ENCODE results near the gene HOMER2. TPM values are rescaled to one million over a fixed set of nuclear protein-coding genes. Genes with fewer than 3 reads are reported as not detected.

HOMER2 gene
- total RNA-seq, 2 experiments from 2014 or later, result 5.6 TPM

DNA sequence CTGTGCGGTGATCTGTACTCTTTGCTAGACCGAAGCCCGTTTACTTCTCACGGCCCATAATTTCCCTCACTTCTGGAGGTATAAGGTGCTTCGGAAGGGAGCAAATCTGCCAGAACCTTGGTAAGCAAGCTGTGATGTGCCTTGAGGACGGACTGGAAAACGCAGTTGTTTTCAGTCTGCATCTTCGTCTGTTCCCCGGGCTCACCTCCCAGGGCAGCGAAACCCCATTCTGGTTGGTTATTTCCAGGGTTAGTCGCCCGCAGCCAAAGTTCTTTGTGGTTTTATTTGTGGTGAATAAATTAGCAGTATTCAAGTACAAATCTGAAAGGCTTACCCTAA is 33.9 kb upstream of the HOMER2 start:
- peaks cover 25% of the 10 kb centered on the region; the same call in 1 of the 2 replicates for H3K79me2 ChIP-seq (ENCODE audit: insufficient read depth, low read depth, low read length)
- H3K36me3 ChIP-seq (ENCODE audit: insufficient read depth, low read length), result peaks cover 36% of the 10 kb centered on the region
- H3K4me1 ChIP-seq (ENCODE audit: insufficient read depth, low read length, poor library complexity, severe bottlenecking), result peaks cover 13% of the 10 kb centered on the region
- ChIA-PET CTCF (ENCODE audit: unreplicated experiment) (interaction anchor here (0.6 kb wide), 1 partner anchor 837 kb away, joined by 3 read pairs; no protein-coding TSS in a partner anchor), POLR2A (interaction anchor here (0.8 to 3.1 kb wide), 10 partner anchors 9 to 449 kb away, joined by 3 to 12 read pairs (median 4); no protein-coding TSS in a partner anchor)
- TSS peak; percentile 91 for BruUV-seq (replicated peaks)
- DNase-seq (ENCODE audit: low spot score), result peak; percentile 37
- peak overlapping the region; percentile 62 for H3K4me2 ChIP-seq (ENCODE audit: low read length)
- no peak for TF ChIP-seq EZH2phosphoT487 (IDR thresholded peaks at IDR 0.05; ENCODE audit: borderline replicate concordance, low read depth, low read length)
- no peak for TF ChIP-seq CTCF (conservative IDR thresholded peaks at IDR 0.05; ENCODE audit: low read length)
- peak overlapping the region; percentile 89 for H2AFZ ChIP-seq (ENCODE audit: low read length)
- no peaks in the 10 kb centered on the region for H3K9me3 ChIP-seq (ENCODE audit: low read length)
- intact Hi-C loops (cut with micrococcal nuclease; ENCODE audit: unreplicated experiment), result loop anchor here (2.0 to 5.0 kb wide), 2 partner anchors 139 to 178 kb away; partner anchors contain the start of gene WHAMM
- H3K9me2 ChIP-seq (ENCODE audit: insufficient read depth, low read length), result no peaks in the 10 kb centered on the region
- 0 out of 2 replicates have a peak, but pooled peaks cover 3% of the 10 kb centered on the region for H4K20me1 ChIP-seq (ENCODE audit: insufficient read depth, low read length)
- peak overlapping the region; percentile 95 for H3K4me3 ChIP-seq (ENCODE audit: low read depth, low read length, poor library complexity, severe bottlenecking)
- peak overlapping the region; percentile 46 for H3K27ac ChIP-seq (ENCODE audit: low read depth, low read length, poor library complexity, severe bottlenecking)

GRCh38 chr15:82985688-82986441 is 33.3 kb upstream of the HOMER2 start, which contains the start of gene RAMAC:
Gene RAMAC (plus strand): TSS chr15:82986210. CDS start chr15:82989019, 2,809 bp downstream.
- Histone ChIP-seq H3K36me3 (ENCODE audit: insufficient read depth, low read length) (peaks cover 30% of the 10 kb centered on the region), H2AFZ (ENCODE audit: low read length) (peak within 1 kb of the TSS; percentile 89), H3K79me2 (ENCODE audit: insufficient read depth, low read depth, low read length) (peaks cover 25% of the 10 kb centered on the region; the same call in 1 of the 2 replicates), H4K20me1 (ENCODE audit: insufficient read depth, low read length) (0 out of 2 replicates have a peak, but pooled peaks cover 3% of the 10 kb centered on the region), H3K27ac (ENCODE audit: low read depth, low read length, poor library complexity, severe bottlenecking) (peak within 1 kb of the TSS; percentile 46), H3K4me3 (ENCODE audit: low read depth, low read length, poor library complexity, severe bottlenecking) (peak within 1 kb of the TSS; percentile 95), H3K4me1 (ENCODE audit: insufficient read depth, low read length, poor library complexity, severe bottlenecking) (peaks cover 13% of the 10 kb centered on the region), H3K4me2 (ENCODE audit: low read length) (peak within 1 kb of the TSS; percentile 62), H3K9me2 (ENCODE audit: insufficient read depth, low read length) (no peaks in the 10 kb centered on the region), H3K9me3 (ENCODE audit: low read length) (no peaks in the 10 kb centered on the region)
- TF ChIP-seq CTCF (conservative IDR thresholded peaks at IDR 0.05; ENCODE audit: low read length), result no peak
- no peak for TF ChIP-seq EZH2phosphoT487 (IDR thresholded peaks at IDR 0.05; ENCODE audit: borderline replicate concordance, low read depth, low read length)
- BruUV-seq (replicated peaks), result TSS peak; percentile 66
- CTCF ChIA-PET (ENCODE audit: unreplicated experiment), result interaction anchor here (0.6 kb wide), 1 partner anchor 836 kb away, joined by 3 read pairs; no protein-coding TSS in a partner anchor
- POLR2A ChIA-PET, result interaction anchor here (0.6 to 3.1 kb wide), 11 partner anchors 11 to 448 kb away, joined by 3 to 12 read pairs (median 4); no protein-coding TSS in a partner anchor
- intact Hi-C loops (cut with micrococcal nuclease; ENCODE audit: unreplicated experiment), result loop anchor here (2.0 to 5.0 kb wide), 2 partner anchors 139 to 177 kb away; partner anchors contain the start of gene WHAMM
- DNase-seq (ENCODE audit: low spot score), result peak; percentile 98
